ENCODE measurements around the gene PRKCA. TPM values are rescaled to one million over a fixed set of nuclear protein-coding genes. Genes with fewer than 3 reads are reported as not detected.

PRKCA gene
- total and polyA plus RNA-seq, 2 experiments from 2014 or later: 6.4 to 35.4 TPM

DNA sequence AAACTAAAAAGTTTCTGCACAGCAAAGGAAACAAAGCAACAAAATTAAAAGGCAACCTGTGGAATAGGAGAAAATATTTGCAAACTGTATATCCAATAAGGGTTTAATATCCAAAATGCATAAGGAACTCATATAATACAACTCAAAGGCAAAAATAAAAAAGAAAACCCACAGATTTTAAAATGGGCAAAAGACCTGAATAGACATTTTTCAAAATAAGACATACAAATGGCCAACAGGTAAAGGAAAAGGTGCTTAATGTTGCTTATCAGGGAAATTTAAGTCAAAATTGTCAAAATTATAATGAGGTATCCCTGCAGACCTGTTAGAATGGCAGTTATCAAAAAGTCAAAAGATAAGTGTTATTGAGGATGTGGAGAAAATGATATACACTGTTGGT lies 399.0 kb downstream of the PRKCA start:
- Mint-ChIP-seq H3K9me3 (no peaks in the 10 kb centered on the region), H3K4me3 (no peak overlapping the region), H3K27ac (no peak overlapping the region), H3K4me1 (no peaks in the 10 kb centered on the region), H3K36me3 (ENCODE audit: low read depth) (peaks cover 9% of the 10 kb centered on the region; the same call in 1 of the 3 replicates), H3K27me3 (ENCODE audit: insufficient read depth, low read depth, poor library complexity) (no peaks in the 10 kb centered on the region)
- ATAC-seq: no peak
- Histone ChIP-seq H3K4me2 (no peak overlapping the region), H3K9me2 (ENCODE audit: insufficient read depth) (0 out of 2 replicates have a peak, but pooled peaks cover 3% of the 10 kb centered on the region), H3K36me3 (ENCODE audit: insufficient read depth) (no peaks in the 10 kb centered on the region; the same call in 1 of the 2 replicates), H3K27me3 (ENCODE audit: insufficient read depth) (no peaks in the 10 kb centered on the region), H3K27ac (ENCODE audit: low read depth) (no peak overlapping the region), H4K20me1 (replicated peaks; ENCODE audit: insufficient read depth) (no peaks in the 10 kb centered on the region), H3F3A (replicated peaks; ENCODE audit: low read depth) (no peaks in the 10 kb centered on the region), H3K79me2 (replicated peaks; ENCODE audit: insufficient read depth) (no peaks in the 10 kb centered on the region), H2AFZ (no peak overlapping the region), H3K4me3 (no peak overlapping the region), H3K4me1 (ENCODE audit: insufficient read depth) (no peaks in the 10 kb centered on the region)
- TF ChIP-seq EZH2 (IDR thresholded peaks at IDR 0.05; ENCODE audit: low read depth, unreplicated experiment) (no peak), JUNB (IDR thresholded peaks at IDR 0.05; ENCODE audit: unreplicated experiment) (no peak), REST (IDR thresholded peaks at IDR 0.05; ENCODE audit: unreplicated experiment) (no peak), ZNF114 (CRISPR knock-in tag; IDR thresholded peaks at IDR 0.05) (no peak), CREB1 (CRISPR knock-in tag; IDR thresholded peaks at IDR 0.05; ENCODE audit: low read depth) (no peak), POLR2AphosphoS5 (IDR thresholded peaks at IDR 0.05; ENCODE audit: low read depth) (no peak), STAT1 (IDR thresholded peaks at IDR 0.05; ENCODE audit: unreplicated experiment) (no peak), ZNF331 (CRISPR knock-in tag; IDR thresholded peaks at IDR 0.05; ENCODE audit: low read depth) (no peak), NANOG (IDR thresholded peaks at IDR 0.05; ENCODE audit: borderline replicate concordance) (no peak), EZH2phosphoT487 (IDR thresholded peaks at IDR 0.05; ENCODE audit: unreplicated experiment) (no peak), ETS1 (IDR thresholded peaks at IDR 0.05) (no peak)
- TF ChIP-seq, protein P1, sequence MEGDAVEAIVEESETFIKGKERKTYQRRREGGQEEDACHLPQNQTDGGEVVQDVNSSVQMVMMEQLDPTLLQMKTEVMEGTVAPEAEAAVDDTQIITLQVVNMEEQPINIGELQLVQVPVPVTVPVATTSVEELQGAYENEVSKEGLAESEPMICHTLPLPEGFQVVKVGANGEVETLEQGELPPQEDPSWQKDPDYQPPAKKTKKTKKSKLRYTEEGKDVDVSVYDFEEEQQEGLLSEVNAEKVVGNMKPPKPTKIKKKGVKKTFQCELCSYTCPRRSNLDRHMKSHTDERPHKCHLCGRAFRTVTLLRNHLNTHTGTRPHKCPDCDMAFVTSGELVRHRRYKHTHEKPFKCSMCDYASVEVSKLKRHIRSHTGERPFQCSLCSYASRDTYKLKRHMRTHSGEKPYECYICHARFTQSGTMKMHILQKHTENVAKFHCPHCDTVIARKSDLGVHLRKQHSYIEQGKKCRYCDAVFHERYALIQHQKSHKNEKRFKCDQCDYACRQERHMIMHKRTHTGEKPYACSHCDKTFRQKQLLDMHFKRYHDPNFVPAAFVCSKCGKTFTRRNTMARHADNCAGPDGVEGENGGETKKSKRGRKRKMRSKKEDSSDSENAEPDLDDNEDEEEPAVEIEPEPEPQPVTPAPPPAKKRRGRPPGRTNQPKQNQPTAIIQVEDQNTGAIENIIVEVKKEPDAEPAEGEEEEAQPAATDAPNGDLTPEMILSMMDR (conservative IDR thresholded peaks at IDR 0.05; ENCODE audit: low read depth in 2 of 2): no peak
- TF ChIP-seq, protein P2, sequence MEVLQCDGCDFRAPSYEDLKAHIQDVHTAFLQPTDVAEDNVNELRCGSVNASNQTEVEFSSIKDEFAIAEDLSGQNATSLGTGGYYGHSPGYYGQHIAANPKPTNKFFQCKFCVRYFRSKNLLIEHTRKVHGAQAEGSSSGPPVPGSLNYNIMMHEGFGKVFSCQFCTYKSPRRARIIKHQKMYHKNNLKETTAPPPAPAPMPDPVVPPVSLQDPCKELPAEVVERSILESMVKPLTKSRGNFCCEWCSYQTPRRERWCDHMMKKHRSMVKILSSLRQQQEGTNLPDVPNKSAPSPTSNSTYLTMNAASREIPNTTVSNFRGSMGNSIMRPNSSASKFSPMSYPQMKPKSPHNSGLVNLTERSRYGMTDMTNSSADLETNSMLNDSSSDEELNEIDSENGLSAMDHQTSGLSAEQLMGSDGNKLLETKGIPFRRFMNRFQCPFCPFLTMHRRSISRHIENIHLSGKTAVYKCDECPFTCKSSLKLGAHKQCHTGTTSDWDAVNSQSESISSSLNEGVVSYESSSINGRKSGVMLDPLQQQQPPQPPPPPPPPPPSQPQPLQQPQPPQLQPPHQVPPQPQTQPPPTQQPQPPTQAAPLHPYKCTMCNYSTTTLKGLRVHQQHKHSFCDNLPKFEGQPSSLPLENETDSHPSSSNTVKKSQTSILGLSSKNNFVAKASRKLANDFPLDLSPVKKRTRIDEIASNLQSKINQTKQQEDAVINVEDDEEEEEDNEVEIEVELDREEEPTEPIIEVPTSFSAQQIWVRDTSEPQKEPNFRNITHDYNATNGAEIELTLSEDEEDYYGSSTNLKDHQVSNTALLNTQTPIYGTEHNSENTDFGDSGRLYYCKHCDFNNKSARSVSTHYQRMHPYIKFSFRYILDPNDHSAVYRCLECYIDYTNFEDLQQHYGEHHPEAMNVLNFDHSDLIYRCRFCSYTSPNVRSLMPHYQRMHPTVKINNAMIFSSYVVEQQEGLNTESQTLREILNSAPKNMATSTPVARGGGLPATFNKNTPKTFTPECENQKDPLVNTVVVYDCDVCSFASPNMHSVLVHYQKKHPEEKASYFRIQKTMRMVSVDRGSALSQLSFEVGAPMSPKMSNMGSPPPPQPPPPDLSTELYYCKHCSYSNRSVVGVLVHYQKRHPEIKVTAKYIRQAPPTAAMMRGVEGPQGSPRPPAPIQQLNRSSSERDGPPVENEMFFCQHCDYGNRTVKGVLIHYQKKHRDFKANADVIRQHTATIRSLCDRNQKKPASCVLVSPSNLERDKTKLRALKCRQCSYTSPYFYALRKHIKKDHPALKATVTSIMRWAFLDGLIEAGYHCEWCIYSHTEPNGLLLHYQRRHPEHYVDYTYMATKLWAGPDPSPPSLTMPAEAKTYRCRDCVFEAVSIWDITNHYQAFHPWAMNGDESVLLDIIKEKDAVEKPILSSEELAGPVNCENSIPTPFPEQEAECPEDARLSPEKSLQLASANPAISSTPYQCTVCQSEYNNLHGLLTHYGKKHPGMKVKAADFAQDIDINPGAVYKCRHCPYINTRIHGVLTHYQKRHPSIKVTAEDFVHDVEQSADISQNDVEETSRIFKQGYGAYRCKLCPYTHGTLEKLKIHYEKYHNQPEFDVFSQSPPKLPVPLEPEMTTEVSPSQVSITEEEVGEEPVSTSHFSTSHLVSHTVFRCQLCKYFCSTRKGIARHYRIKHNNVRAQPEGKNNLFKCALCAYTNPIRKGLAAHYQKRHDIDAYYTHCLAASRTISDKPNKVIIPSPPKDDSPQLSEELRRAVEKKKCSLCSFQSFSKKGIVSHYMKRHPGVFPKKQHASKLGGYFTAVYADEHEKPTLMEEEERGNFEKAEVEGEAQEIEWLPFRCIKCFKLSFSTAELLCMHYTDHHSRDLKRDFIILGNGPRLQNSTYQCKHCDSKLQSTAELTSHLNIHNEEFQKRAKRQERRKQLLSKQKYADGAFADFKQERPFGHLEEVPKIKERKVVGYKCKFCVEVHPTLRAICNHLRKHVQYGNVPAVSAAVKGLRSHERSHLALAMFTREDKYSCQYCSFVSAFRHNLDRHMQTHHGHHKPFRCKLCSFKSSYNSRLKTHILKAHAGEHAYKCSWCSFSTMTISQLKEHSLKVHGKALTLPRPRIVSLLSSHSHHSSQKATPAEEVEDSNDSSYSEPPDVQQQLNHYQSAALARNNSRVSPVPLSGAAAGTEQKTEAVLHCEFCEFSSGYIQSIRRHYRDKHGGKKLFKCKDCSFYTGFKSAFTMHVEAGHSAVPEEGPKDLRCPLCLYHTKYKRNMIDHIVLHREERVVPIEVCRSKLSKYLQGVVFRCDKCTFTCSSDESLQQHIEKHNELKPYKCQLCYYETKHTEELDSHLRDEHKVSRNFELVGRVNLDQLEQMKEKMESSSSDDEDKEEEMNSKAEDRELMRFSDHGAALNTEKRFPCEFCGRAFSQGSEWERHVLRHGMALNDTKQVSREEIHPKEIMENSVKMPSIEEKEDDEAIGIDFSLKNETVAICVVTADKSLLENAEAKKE (CRISPR knock-in tag; IDR thresholded peaks at IDR 0.05): no peak
- DNase-seq (ENCODE audit: low spot score): no peak
